Colon (tissue), 2 donors: ENCODE data around the gene NBAS.
"Not testable (repeated sequence)": the region's sequence is repeated elsewhere in the genome, so short reads cannot be mapped to it uniquely, and the experiment has no call there.

ENCODE experiments used
- FAIRE-seq: peaks from 2 replicates; lab custom pipeline; 2012; peaks lifted over from hg19 to GRCh38; lab: Jason Lieb, UNC
- donor health status: control.
- donor health status: control.

NBAS gene

DNA sequence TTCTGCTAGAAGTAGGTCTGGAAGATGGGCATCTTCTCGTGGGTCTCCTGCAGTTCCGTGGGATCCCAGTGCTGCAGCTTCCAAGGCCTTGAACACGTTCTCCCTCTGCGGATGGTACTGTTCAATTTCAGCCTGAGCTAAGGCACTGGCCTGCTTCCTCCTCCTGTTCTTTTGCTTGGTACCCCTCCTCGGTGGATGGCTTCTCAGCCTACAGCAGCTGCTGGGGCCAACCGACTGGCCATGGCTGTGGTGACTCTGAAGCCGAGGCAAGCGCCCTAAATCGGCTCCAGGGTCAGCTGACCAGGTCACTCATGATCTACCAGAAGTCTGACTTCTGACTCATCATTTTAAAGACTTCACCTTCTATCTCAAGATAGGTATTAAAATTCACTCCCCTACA lies 150.2 kb downstream of the NBAS start:
- FAIRE-seq, result no peak

- no peak for FAIRE-seq
Measured at GRCh38 chr2:15408759-15409158, 152.4 kb downstream of the NBAS start.

DNA sequence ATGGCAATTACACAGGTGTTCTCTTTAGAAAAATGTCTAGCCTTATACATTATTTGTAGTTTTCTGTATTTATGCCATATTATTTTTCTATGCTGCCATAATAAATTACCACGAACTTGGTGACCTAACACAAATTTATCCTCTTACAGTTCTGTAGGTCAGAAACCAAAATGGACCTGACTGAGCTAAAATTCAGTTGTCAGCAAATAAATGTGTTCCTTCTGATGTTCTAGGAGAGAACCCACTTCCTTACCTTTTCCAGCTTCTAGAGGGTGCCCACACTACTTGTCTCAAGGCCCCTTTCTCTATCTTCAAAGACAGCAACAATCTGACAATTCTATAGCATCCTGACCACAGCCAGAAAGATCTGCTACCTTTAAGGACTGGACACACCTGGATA lies 153.5 kb downstream of the NBAS start:
- no peak for FAIRE-seq

- FAIRE-seq, result not testable (repeated sequence)
Measured at GRCh38 chr2:15404511-15404910, 156.6 kb downstream of the NBAS start.

DNA sequence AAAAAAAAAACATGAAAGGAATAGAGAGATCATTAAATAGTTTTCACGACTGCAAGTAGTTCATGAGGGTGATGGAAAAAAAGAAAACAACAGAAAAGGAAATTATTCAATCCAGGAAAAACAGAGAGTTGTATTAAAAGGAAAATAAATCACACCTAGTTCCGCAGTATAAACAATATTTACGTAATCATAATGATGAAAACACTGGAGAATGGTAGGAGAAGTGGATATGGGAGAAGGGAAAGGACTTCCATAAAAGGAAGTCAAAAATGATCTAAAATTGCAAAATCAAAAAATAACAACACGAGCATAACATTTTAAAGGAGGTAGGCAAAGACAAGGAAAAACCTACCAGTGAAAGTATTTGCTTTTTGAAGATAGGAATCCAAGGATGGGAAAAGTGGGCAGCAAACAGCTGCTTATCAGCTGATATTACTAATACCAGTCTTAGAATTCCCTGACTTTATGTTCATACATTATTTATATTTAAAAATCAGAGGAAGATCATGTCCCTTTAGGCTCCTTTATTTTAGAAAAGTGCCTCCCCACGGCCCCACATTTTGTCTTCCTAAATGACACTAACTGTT lies 160.8 kb downstream of the NBAS start:
- FAIRE-seq, result no peak

DNA sequence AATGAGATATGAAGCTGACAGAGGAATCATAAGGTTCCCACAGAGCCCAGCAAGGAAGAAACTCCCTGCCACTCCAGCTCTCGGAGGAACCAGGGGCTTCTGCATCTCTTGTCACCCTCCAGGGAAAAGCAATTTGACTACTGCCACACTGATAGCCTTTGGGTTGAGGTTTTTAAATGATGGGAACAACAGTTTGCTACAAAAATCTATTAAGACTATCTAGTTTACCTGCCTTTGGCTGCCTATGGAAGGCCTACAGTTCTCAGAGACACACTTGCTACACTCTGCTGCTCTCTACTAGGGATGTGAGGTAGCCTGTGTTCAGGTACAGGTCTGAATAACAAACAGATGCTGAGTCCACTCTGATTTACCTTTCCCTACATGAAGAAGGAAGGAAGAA lies 161.9 kb downstream of the NBAS start:
- no peak for FAIRE-seq

DNA sequence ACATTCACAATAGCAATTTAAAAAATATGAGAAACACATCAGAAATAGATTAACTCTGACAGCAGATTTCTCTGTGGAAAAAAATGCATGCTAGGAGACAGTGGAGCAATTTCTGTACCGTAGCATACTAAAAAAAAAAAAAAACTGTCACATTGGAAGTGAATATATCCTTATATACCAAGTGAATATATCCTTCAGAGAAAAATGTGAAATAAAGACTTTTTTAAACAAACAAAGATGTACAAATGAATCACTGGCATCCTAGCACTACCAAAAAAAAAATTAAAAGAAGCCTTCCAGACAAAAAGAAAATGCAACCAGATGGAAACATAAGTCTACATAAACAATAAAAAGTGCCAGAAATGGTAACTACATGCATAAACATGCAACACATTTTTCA lies 169.4 kb downstream of the NBAS start:
- no peak for FAIRE-seq

GRCh38 chr2:15389895-15390294 lies 171.2 kb downstream of the NBAS start:
- no peak for FAIRE-seq

DNA sequence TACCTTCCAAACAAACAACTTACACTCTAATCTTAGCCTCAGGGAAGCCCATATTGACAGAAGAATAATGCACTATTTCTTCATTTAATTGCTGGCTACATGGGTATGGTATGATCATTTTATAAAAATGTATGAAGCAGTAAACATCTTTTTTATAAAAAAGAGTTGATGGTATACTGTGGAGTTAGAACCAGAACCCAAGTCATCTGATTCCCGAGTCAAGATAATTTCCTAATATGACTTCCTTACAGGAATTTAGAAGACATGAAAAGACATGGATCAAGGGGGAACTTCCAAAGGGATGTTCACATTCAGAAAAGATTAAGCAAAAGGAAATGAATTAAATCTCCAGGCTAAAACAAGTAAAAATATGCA lies 171.8 kb downstream of the NBAS start:
- no peak for FAIRE-seq

GRCh38 chr2:15388406-15389325 lies 172.5 kb downstream of the NBAS start:
- no peak for FAIRE-seq

- FAIRE-seq, result no peak
Measured at GRCh38 chr2:15385184-15385583, 175.9 kb downstream of the NBAS start.

GRCh38 chr2:15383695-15384350 lies 177.3 kb downstream of the NBAS start:
- FAIRE-seq, result no peak

- FAIRE-seq, result no peak
Measured at GRCh38 chr2:15378148-15378908, 182.8 kb downstream of the NBAS start.

- FAIRE-seq, result no peak
Measured at GRCh38 chr2:15377202-15377601, 183.9 kb downstream of the NBAS start.

- no peak for FAIRE-seq
Measured at GRCh38 chr2:15372019-15372418, 189.1 kb downstream of the NBAS start.

DNA sequence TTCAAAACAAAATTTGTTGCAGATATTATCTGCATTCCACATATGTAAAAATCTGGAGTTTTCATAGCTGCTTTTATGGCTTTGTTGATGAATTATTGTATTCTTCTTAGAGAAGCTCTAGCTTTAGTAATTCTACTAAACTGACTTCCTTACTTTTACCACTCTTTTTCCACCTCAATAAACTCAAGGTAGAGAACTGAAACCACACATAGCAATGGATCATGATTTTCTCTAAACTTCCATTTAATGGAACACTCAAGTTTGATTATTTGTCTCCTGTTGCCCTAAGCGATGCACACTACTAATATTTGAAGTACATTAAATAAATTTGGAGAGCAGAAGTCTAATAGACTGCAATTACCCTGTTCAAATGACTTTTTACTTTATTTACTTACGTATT lies 192.0 kb downstream of the NBAS start:
- FAIRE-seq, result no peak

DNA sequence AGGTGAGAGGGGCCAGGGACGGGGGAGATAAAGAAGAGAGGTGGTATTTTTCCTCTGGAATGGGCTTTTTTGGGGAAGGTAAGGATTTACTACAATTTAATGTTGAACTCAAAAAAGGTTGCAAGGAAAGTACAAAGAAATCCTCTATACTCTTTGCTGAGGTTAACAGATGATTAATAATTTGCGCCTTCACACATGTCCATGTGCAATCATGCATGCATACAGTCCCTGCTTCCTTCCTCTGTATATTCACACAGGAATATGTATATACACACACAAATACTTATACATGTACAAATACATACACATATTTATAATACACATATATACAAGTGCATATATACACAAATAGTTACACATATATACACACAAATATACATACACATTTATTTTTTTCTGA lies 193.4 kb downstream of the NBAS start:
- no peak for FAIRE-seq

DNA sequence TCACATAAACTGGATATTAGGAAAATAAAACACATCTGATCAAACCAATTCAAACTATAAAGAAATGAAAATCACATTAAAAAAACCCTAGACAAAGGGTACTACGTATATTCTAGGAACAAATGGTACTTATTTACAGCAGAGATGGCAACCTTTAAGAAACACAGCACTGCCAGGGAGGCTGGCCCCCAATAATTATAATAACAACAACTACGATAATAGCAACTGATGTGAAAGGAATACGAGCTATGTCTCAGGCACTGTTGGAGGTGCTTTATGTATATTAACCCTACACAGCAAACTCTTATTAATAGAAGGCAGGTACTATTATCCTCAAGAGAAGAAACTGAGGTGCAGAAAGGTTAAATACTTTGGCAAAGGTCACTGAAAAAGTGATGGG lies 193.9 kb downstream of the NBAS start:
- FAIRE-seq, result no peak

DNA sequence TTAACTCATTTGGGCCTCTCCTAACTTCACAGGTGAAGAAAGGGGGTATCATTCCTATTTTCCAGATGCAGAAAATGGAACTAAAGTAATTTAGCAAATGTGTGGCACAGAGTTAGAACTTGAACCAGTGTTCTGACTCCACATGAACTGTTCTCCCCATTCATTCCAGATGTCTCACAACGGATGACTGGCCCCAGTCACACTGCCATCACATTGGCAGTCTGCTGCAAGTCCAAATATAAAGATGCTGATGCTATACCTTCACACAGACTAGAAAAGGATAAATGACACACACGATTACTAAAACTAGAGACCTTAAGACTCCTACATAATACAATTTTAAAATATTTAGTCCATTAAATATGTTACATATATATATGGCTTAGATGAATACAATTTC lies 195.7 kb downstream of the NBAS start:
- FAIRE-seq, result no peak

- no peak for FAIRE-seq
Measured at GRCh38 chr2:15364561-15364960, 196.6 kb downstream of the NBAS start.

- FAIRE-seq, result no peak
Measured at GRCh38 chr2:15363734-15364133, 197.4 kb downstream of the NBAS start.

GRCh38 chr2:15363142-15363541 lies 198.0 kb downstream of the NBAS start:
- FAIRE-seq, result no peak
